Neutrophil (primary cell): ENCODE results near the gene CD52.

Source experiments
- H3K27ac ChIP-seq: fragments of 200-600 bp; sonication (generic); 2 replicates; pipeline ENCODE4 v1.5.1; 2016; ENCODE audit warnings: mild to moderate bottlenecking, moderate library complexity
- H3K27me3 ChIP-seq: fragments of 200-600 bp; sonication (generic); 2 replicates; pipeline ENCODE4 v1.6.0; 2016; ENCODE audit warnings: mild to moderate bottlenecking
- H3K36me3 ChIP-seq: fragments of 200-600 bp; sonication (generic); 2 replicates; pipeline ENCODE4 v1.5.1; 2017
- H3K4me1 ChIP-seq, 2 experiments: fragments of 200-600 bp in 1 of 2; sonication (generic) in 1 of 2; 1 replicate in 1 of 2; 2 replicates in 1 of 2; pipeline versions ENCODE4 v1.5.1 to v1.6.1; 2013 to 2016; ENCODE audit warnings: low read depth in 1 of 2, low read length in 1 of 2, mild to moderate bottlenecking in 1 of 2, moderate library complexity in 1 of 2; ENCODE audit not compliant: control insufficient read depth in 1 of 2, insufficient read depth in 1 of 2
- H3K4me3 ChIP-seq, 2 experiments: fragments of 200-600 bp in 1 of 2; sonication (generic) in 1 of 2; 1 replicate in 1 of 2; 2 replicates in 1 of 2; pipeline ENCODE4 v1.5.1; 2013 to 2016; ENCODE audit warnings: low read depth in 1 of 2, low read length in 1 of 2, mild to moderate bottlenecking in 1 of 2, moderate library complexity in 1 of 2
- H3K9me3 ChIP-seq: fragments of 200-600 bp; sonication (generic); 2 replicates; pipeline ENCODE4 v1.5.1; 2016
- TF ChIP-seq, protein P1 (sequence below): fragments of 200-600 bp; sonication (generic); IDR thresholded peaks from 2 replicates; pipeline ENCODE4 v1.5.1; 2016; ENCODE audit warnings: antibody characterized with exemption

The CD52 gene

DNA sequence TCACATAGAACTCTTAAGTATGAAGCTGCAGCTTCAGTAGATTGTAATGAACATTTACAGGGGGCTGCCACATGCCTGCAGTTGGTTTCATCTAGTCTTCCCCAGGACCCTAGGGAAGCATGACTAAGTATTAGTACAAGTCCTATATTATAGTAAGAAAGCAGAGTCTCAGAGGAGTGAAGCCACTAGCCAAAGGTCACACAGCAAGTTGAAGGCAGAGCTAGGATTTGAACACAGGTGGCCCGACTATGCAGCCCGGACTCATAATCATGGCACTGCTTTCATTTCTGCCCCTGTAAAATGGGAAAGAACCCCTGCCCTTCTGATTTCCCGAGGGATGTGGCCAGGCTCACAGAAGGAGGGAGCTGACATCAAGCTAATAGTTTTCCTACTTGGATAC is 44.6 kb downstream of the CD52 start:
- TF ChIP-seq, protein P1, sequence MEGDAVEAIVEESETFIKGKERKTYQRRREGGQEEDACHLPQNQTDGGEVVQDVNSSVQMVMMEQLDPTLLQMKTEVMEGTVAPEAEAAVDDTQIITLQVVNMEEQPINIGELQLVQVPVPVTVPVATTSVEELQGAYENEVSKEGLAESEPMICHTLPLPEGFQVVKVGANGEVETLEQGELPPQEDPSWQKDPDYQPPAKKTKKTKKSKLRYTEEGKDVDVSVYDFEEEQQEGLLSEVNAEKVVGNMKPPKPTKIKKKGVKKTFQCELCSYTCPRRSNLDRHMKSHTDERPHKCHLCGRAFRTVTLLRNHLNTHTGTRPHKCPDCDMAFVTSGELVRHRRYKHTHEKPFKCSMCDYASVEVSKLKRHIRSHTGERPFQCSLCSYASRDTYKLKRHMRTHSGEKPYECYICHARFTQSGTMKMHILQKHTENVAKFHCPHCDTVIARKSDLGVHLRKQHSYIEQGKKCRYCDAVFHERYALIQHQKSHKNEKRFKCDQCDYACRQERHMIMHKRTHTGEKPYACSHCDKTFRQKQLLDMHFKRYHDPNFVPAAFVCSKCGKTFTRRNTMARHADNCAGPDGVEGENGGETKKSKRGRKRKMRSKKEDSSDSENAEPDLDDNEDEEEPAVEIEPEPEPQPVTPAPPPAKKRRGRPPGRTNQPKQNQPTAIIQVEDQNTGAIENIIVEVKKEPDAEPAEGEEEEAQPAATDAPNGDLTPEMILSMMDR, result no peak
- Histone ChIP-seq H3K27ac (no peak overlapping the region), H3K27me3 (peaks cover 84% of the 10 kb centered on the region), H3K36me3 (no peaks in the 10 kb centered on the region), H3K4me1 (peaks cover 2 to 15% of the 10 kb centered on the region in 2 experiments), H3K4me3 (no peak overlapping the region), H3K9me3 (no peaks in the 10 kb centered on the region)

DNA sequence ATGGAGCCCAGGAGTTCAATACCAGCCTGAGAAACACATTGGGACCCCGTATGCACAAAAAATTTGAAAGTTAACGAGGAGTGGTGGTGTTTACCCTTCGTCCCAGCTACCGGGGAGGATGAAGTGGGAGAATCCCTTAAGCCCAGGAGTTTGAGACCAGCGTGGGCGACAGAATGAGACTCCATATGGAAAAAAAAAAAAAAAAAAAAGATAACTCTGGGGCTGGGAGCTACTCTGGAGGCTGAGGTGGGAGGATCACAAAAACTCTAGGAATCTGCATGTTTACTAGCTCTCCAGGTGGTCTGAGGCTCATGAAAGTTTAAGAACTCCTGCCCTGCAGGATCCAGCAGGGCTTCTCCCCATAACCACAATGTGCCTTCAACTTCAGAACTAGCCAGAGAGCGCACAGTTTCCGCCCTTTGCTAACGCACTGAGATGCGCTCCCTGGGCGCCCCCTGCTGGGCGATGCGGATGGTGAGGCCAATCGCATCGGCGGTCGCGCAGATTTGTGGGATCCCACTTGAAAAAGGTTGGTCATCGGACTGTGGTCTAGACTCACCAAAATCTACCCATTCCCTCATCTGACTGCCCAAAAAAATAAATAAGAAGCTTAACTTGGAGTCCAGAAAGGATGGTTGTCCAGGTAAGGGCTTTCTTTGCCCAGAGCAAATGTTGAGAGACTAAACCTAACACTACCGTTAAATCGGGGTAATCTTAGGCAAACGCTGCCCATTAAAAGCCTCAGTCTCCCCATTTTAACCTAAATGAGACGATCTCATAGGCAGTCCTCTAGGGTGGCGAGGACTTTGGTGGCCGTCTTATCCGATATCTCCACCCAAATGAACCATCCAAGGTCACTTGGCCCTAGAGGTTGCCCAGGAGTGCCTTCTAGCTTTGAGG is 46.0 kb downstream of the CD52 start:
- Histone ChIP-seq H3K4me1 (peaks cover 2 to 12% of the 10 kb centered on the region in 2 experiments), H3K27me3 (peaks cover 69% of the 10 kb centered on the region), H3K27ac (no peak overlapping the region), H3K9me3 (no peaks in the 10 kb centered on the region), H3K36me3 (no peaks in the 10 kb centered on the region), H3K4me3 (no peak overlapping the region)
- TF ChIP-seq, protein P1, result peak; percentile 77

DNA sequence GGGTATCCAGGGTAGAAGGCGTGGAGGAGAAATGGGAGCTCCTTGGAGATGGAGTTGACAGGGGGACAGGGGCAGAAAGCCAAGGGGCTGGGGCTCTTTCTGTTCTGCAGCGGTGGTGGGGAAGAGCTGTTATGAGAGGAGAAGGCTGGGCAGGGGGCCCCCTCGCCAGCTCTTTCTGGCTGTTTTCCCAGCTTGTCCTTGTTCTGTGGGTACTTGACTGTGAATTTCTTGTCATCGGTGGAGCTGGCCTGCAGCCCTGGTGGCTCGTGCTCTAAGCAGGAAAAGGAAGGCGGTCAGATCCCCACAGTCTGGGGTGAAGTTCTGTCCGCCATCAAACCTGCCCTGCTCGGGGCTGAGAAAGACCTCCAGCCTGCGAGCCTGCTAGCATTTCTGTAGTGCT is 47.2 kb downstream of the CD52 start:
- TF ChIP-seq, protein P1, result no peak
- H3K27ac ChIP-seq, result no peak overlapping the region

DNA sequence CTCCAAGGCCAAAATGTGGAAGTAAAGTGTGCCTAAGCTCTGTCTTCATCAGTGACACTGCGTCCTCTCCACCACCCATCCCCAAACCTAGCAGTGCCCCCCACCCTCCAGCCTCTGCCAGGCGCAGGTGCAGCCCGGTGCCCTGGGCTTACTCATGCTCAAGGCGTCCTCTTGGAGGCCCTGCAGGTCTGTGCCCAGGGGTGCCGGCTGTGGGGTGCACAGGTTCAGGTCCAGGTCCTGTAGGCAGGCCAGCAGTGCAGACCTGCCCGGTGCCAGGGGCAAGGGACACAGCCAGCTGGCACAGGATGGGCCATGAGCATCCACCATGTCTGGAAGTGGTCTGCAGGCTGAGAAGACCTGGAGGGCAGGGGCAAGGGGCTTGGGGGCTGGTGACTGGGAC is 49.7 kb downstream of the CD52 start:
- Histone ChIP-seq H3K36me3 (no peaks in the 10 kb centered on the region), H3K27me3 (peaks cover 33% of the 10 kb centered on the region), H3K9me3 (no peaks in the 10 kb centered on the region), H3K4me1 (peaks cover 4 to 17% of the 10 kb centered on the region in 2 experiments), H3K4me3 (no peak overlapping the region), H3K27ac (no peak overlapping the region)
- TF ChIP-seq, protein P1, result no peak

More for the DNA sequence above, 47.2 kb downstream of the CD52 start:
- no peaks in the 10 kb centered on the region for H3K9me3 ChIP-seq
- no peak overlapping the region for H3K4me3 ChIP-seq
- H3K4me1 ChIP-seq, result peaks cover 4 to 8% of the 10 kb centered on the region in 2 experiments
- no peaks in the 10 kb centered on the region for H3K36me3 ChIP-seq
- peaks cover 58% of the 10 kb centered on the region for H3K27me3 ChIP-seq

DNA sequence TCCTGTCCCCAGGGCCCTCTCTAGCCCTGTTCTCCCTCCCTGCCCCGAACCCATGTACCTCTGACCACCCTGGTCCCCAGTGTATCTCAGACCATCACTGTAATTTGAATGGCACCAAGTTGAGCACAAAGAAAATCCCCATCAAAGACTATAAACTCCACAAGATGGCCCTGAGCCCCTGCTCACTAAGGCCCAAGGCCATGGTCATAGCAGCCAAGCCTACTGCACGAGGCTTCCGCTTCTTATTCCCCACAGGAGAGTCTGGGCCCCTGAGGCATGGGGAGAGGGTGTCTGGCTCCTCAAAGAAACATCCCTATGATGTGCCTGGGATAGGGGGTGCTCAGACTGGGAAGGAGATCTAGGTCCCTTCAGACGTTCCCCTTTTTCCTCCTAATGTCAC is 50.2 kb downstream of the CD52 start:
- H3K27me3 ChIP-seq, result peaks cover 31% of the 10 kb centered on the region
- no peaks in the 10 kb centered on the region for H3K9me3 ChIP-seq
- H3K4me3 ChIP-seq, result no peak overlapping the region
- H3K36me3 ChIP-seq, result no peaks in the 10 kb centered on the region
- no peak overlapping the region for H3K27ac ChIP-seq
- TF ChIP-seq, protein P1, result no peak
- peaks cover 4 to 17% of the 10 kb centered on the region in 2 experiments for H3K4me1 ChIP-seq
